Epithelial cell of esophagus (primary cell): Measurements from ENCODE around the gene FSTL1.

Experiments used
- DNase-seq: peaks from one replicate; pipeline ENCODE4 v3.0.0; 2010; ENCODE audit warnings: low read depth
- H3K4me3 ChIP-seq: 2 replicates; pipeline ENCODE4 v1.5.1; 2011; ENCODE audit warnings: mild to moderate bottlenecking, low read length, control low read depth
- CTCF ChIP-seq: IDR thresholded peaks from 2 replicates; pipeline ENCODE4 v1.5.1; 2011; ENCODE audit warnings: low read depth, mild to moderate bottlenecking, low read length, control low read depth, inconsistent platforms; ENCODE audit not compliant: insufficient read depth; ENCODE audit errors: missing control alignments

FSTL1 gene

DNA sequence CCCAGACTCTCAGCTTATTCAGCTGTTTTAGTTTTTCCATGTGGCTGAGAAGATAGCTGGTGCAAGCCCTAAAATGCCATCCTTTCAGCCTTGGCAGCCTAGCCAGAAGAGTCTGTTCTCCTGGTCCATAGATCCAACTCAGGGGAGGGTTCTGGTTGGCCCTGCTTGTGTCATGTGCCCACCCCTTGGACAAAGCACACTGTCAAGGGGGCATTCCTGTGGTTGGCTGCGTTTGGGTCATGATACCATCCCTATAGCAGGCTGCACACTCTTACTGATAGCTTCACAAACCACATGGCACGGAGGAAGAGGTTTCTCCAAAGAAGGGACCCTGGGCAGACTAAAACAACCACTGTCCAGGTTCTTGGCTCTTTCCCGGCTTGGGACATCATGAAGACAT, 8.4 kb upstream of the FSTL1 start:
- no peak for DNase-seq
- no peak overlapping the region for H3K4me3 ChIP-seq
- no peak for TF ChIP-seq CTCF

GRCh38 chr3:120457827-120458226, 7.0 kb upstream of the FSTL1 start:
- no peak for DNase-seq

DNA sequence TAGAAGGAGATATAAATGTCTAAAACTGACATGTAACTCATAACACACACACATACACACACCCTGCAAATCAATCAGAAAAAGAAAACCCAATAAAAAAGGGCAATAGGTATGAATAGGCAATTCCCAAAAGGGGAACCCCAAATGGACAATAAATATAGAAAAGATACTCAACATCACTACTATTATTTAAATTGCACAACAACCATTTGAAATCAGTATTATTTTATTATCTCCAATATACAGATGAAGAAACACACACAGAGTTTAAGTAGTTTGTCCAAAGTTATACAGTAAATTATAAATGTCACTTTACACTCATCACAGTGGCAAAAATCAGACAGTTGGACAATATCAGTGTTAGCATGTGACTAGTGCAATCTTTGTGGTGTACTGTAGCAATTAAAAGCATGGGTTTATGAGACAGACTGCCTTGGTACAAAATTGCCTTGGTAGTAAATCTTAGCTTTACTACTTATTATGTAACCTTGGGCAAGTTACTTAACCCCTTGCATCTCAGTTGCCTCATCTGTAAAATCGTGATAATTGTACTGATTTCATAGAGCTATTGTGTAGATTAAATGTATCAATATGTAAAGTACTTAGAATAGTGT, 3.4 kb upstream of the FSTL1 start:
- DNase-seq: no peak
- H3K4me3 ChIP-seq: no peak overlapping the region
- no peak for TF ChIP-seq CTCF

More at GRCh38 chr3:120457827-120458226, 7.0 kb upstream of the FSTL1 start:
- no peak overlapping the region for H3K4me3 ChIP-seq
- no peak for TF ChIP-seq CTCF

DNA sequence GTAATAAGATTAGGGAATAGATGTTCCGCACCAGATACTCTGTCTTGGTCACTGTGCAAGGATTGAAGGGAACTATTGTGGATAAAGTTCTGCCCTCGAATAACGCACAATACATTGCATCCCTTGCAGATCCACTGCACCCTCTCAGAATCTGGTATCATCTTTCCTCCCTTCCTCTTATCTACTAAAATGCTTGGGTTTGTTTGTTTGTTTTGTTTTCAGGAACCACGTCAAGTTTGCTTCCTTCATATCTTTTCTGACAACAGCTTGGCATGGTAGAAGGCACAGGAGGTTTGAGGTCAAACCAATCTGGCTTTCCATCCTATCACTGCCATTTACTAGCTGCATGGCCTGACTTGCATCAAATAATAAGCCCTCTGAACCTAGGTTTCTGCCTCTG, 2.0 kb upstream of the FSTL1 start:
- DNase-seq: no peak
- H3K4me3 ChIP-seq: no peak overlapping the region
- no peak for TF ChIP-seq CTCF

GRCh38 chr3:120451806-120452205, 1.0 kb upstream of the FSTL1 start:
- TF ChIP-seq CTCF: no peak

GRCh38 chr3:120451272-120451761, 525 bp upstream of the FSTL1 start:
- DNase-seq: no peak
- no peak for TF ChIP-seq CTCF
- peak overlapping the region; percentile 65 for H3K4me3 ChIP-seq

More at GRCh38 chr3:120451806-120452205, 1.0 kb upstream of the FSTL1 start:
- no peak overlapping the region for H3K4me3 ChIP-seq
- DNase-seq: no peak
